Activated CD8-positive, alpha-beta T cell treated with anti-CD3 and anti-CD28 coated beads for 36 hours (primary cell): ENCODE data around the gene CHST10. TPM values are rescaled to one million over a fixed set of nuclear protein-coding genes. Genes with fewer than 3 reads are reported as not detected.

Experiments
- ATAC-seq: fragments of 200-7000 bp; cut with Tn5 transposase; one replicate; pipeline ENCODE4 v1.10.0; 2021; ENCODE audit warnings: mild to moderate bottlenecking, moderate library complexity
- CTCF ChIA-PET: fragments of 350-600 bp; sonication (Branson Sonifier 250); formaldehyde crosslinking; loops from one replicate; lab custom pipeline; 2021; ENCODE audit warnings: antibody characterized with exemption; lab: Charles Lee
- POLR2A ChIA-PET: fragments of 350-600 bp; sonication (Branson Sonifier 250); formaldehyde crosslinking; loops from one replicate; lab custom pipeline; 2021; ENCODE audit warnings: antibody characterized with exemption; lab: Charles Lee
- DNase-seq: peaks from one replicate; pipeline ENCODE4 v3.0.0-alpha.2; 2020
- H3K27ac Mint-ChIP-seq: one replicate; pipeline ENCODE4 v1.8.0; 2021; ENCODE audit warnings: mild to moderate bottlenecking, mixed read lengths
- H3K27me3 Mint-ChIP-seq: one replicate; pipeline ENCODE4 v1.8.0; 2021; ENCODE audit warnings: mixed read lengths
- H3K36me3 Mint-ChIP-seq: one replicate; pipeline ENCODE4 v1.8.0; 2021; ENCODE audit warnings: low read depth, mixed read lengths
- H3K4me1 Mint-ChIP-seq: one replicate; pipeline ENCODE4 v1.8.0; 2021; ENCODE audit warnings: low read depth, mixed read lengths
- H3K4me3 Mint-ChIP-seq: one replicate; pipeline ENCODE4 v1.8.0; 2021; ENCODE audit warnings: mild to moderate bottlenecking, moderate library complexity, mixed read lengths
- H3K9me3 Mint-ChIP-seq: one replicate; pipeline ENCODE4 v1.8.0; 2021; ENCODE audit warnings: mixed read lengths
- CTCF ChIP-seq: fragments of 200-600 bp; IDR thresholded peaks from one replicate; pipeline ENCODE4 v1.8.0; 2022; ENCODE audit warnings: antibody characterized with exemption, mild to moderate bottlenecking
- intact Hi-C: fragments of 100-400 bp; cut with micrococcal nuclease; formaldehyde crosslinking; loops from one replicate; pipeline ENCODE4 v1.10.0; 2022
- total RNA-seq, 2 experiments: library from RNA; stranded (reverse); gene quantifications; one replicate each; pipeline ENCODE4 v1.2.3, GENCODE V29; 2021

Gene CHST10
- total RNA-seq, 2 experiments from 2014 or later, result 9.5 to 10.5 TPM

- DNase-seq (peak; percentile 54), ATAC-seq (no peak)
- peaks cover 25% of the 10 kb centered on the region for H3K4me1 Mint-ChIP-seq
- peaks cover 1% of the 10 kb centered on the region for H3K9me3 Mint-ChIP-seq
- H3K27ac Mint-ChIP-seq, result no peak overlapping the region
- ChIA-PET POLR2A (no interaction called here), CTCF (no interaction called here)
- peaks cover 8% of the 10 kb centered on the region for H3K36me3 Mint-ChIP-seq
- peak overlapping the region; percentile 81 for H3K4me3 Mint-ChIP-seq
- H3K27me3 Mint-ChIP-seq, result no peaks in the 10 kb centered on the region
- no peak for TF ChIP-seq CTCF
- intact Hi-C loops, result loop anchor here (5.0 to 10.0 kb wide), 2 partner anchors 64 to 144 kb away; partner anchors contain the start of gene PDCL3
These were observed 1.0 kb upstream of the CHST10 start for GRCh38 chr2:100418406-100418962.

GRCh38 chr2:100417711-100418124 is 250 bp upstream of the CHST10 start:
- H3K4me1 Mint-ChIP-seq, result peaks cover 25% of the 10 kb centered on the region
- peaks cover 1% of the 10 kb centered on the region for H3K9me3 Mint-ChIP-seq
- H3K27me3 Mint-ChIP-seq, result no peaks in the 10 kb centered on the region
- CTCF ChIA-PET, result interaction anchor here (1.4 kb wide), 1 partner anchor 37 kb away, joined by 3 read pairs; no protein-coding TSS in a partner anchor
- ATAC-seq (no peak), DNase-seq (no peak)
- peak overlapping the region; percentile 81 for H3K4me3 Mint-ChIP-seq
- no peak for TF ChIP-seq CTCF
- H3K27ac Mint-ChIP-seq, result peak overlapping the region; percentile 67
- H3K36me3 Mint-ChIP-seq, result peaks cover 8% of the 10 kb centered on the region
- intact Hi-C loops, result loop anchor here (5.0 to 10.0 kb wide), 2 partner anchors 63 to 145 kb away; partner anchors contain the start of gene PDCL3
- POLR2A ChIA-PET, result interaction anchor here (0.7 to 1.2 kb wide), 3 partner anchors 11 to 140 kb away, joined by 3 read pairs; no protein-coding TSS in a partner anchor

GRCh38 chr2:100416397-100416934 is 1.0 kb downstream of the CHST10 start:
- TF ChIP-seq CTCF, result no peak
- intact Hi-C loops, result loop anchor here (5.0 to 10.0 kb wide), 2 partner anchors 62 to 146 kb away; partner anchors contain the start of gene PDCL3
- H3K4me3 Mint-ChIP-seq, result peak overlapping the region; percentile 81
- peaks cover 1% of the 10 kb centered on the region for H3K9me3 Mint-ChIP-seq
- ATAC-seq, result no peak
- peaks cover 28% of the 10 kb centered on the region for H3K4me1 Mint-ChIP-seq
- DNase-seq, result no peak
- ChIA-PET POLR2A (interaction anchor here (0.9 to 1.2 kb wide), 2 partner anchors 141 to 155 kb away, joined by 3 read pairs; no protein-coding TSS in a partner anchor), CTCF (interaction anchor here (1.4 to 1.7 kb wide), 2 partner anchors 36 to 155 kb away, joined by 3 to 4 read pairs; no protein-coding TSS in a partner anchor)
- peaks cover 14% of the 10 kb centered on the region for H3K36me3 Mint-ChIP-seq
- H3K27me3 Mint-ChIP-seq, result no peaks in the 10 kb centered on the region
- peak overlapping the region; percentile 85 for H3K27ac Mint-ChIP-seq

- Mint-ChIP-seq H3K27me3 (no peaks in the 10 kb centered on the region), H3K36me3 (peaks cover 16% of the 10 kb centered on the region), H3K9me3 (no peaks in the 10 kb centered on the region), H3K4me3 (no peak overlapping the region), H3K27ac (no peak overlapping the region), H3K4me1 (peaks cover 29% of the 10 kb centered on the region)
- ATAC-seq, result no peak
- no peak for DNase-seq
- intact Hi-C loops, result loop anchor here (10.0 kb wide), 1 partner anchor 59 kb away; no protein-coding TSS in a partner anchor
- CTCF ChIA-PET, result interaction anchor here (1.1 kb wide), 1 partner anchor 32 kb away, joined by 3 read pairs; no protein-coding TSS in a partner anchor
- no peak for TF ChIP-seq CTCF
- POLR2A ChIA-PET, result no interaction called here
These were observed 3.9 kb downstream of the CHST10 start for GRCh38 chr2:100413571-100413970.
